H9 (cell line): ENCODE results near the gene AGMO. TPM values are rescaled to one million over a fixed set of nuclear protein-coding genes. Genes with fewer than 3 reads are reported as not detected.

Experiments
- DNase-seq: peaks from one replicate; pipeline ENCODE4 v3.0.0-alpha.2; 2017
- H2AFZ ChIP-seq: one replicate; pipeline ENCODE4 v1.6.1; 2013; ENCODE audit warnings: mild to moderate bottlenecking, low read length, control low read depth, moderate library complexity
- H2AK5ac ChIP-seq: 2 replicates; pipeline ENCODE4 v1.6.1; 2013; ENCODE audit warnings: low read length, control low read depth, mixed read lengths; ENCODE audit not compliant: insufficient read length
- H2BK120ac ChIP-seq: one replicate; pipeline ENCODE4 v1.6.1; 2013; ENCODE audit warnings: low read depth, mild to moderate bottlenecking, low read length, control low read depth, inconsistent platforms; ENCODE audit not compliant: poor library complexity, severe bottlenecking
- H2BK12ac ChIP-seq: 2 replicates; pipeline ENCODE4 v1.6.1; 2013; ENCODE audit warnings: low read length, control low read depth, mixed read lengths, low read depth; ENCODE audit not compliant: insufficient read length
- H2BK15ac ChIP-seq: 2 replicates; pipeline ENCODE4 v1.6.1; 2013; ENCODE audit warnings: low read depth, low read length, control low read depth
- H2BK20ac ChIP-seq: one replicate; pipeline ENCODE4 v1.6.1; 2013; ENCODE audit warnings: low read depth, mild to moderate bottlenecking, low read length, control low read depth, inconsistent platforms; ENCODE audit not compliant: poor library complexity, severe bottlenecking
- H2BK5ac ChIP-seq: 2 replicates; pipeline ENCODE4 v1.6.1; 2013; ENCODE audit warnings: low read length, control low read depth, mixed read lengths; ENCODE audit not compliant: insufficient read length
- H3K14ac ChIP-seq: 2 replicates; pipeline ENCODE4 v1.6.1; 2013; ENCODE audit warnings: low read length, control low read depth; ENCODE audit not compliant: insufficient read depth
- H3K18ac ChIP-seq: 2 replicates; pipeline ENCODE4 v1.6.1; 2013; ENCODE audit warnings: low read depth, mild to moderate bottlenecking, mixed read lengths, low read length, control low read depth; ENCODE audit not compliant: insufficient read length
- H3K23ac ChIP-seq: 2 replicates; pipeline ENCODE4 v1.6.1; 2013; ENCODE audit warnings: low read length, control low read depth, mixed read lengths, low read depth; ENCODE audit not compliant: insufficient read length
- H3K23me2 ChIP-seq: 2 replicates; pipeline ENCODE4 v1.6.1; 2013; ENCODE audit warnings: low read depth, mild to moderate bottlenecking, mixed read lengths, low read length, control low read depth; ENCODE audit not compliant: insufficient read length, poor library complexity, severe bottlenecking
- H3K27ac ChIP-seq: 2 replicates; pipeline ENCODE4 v1.5.1; 2013; ENCODE audit warnings: low read length, control low read depth, mixed read lengths, low read depth; ENCODE audit not compliant: insufficient read length
- H3K27me3 ChIP-seq: 2 replicates; pipeline ENCODE4 v1.6.1; 2013; ENCODE audit warnings: low read length, control low read depth, inconsistent platforms; ENCODE audit not compliant: insufficient read depth
- H3K4ac ChIP-seq: 2 replicates; pipeline ENCODE4 v1.6.1; 2013; ENCODE audit warnings: low read depth, mild to moderate bottlenecking, control low read depth, inconsistent platforms, low read length, moderate library complexity
- H3K4me1 ChIP-seq: 2 replicates; pipeline ENCODE4 v1.6.1; 2013; ENCODE audit warnings: low read length, control low read depth, inconsistent platforms; ENCODE audit not compliant: insufficient read depth
- H3K4me2 ChIP-seq: 2 replicates; pipeline ENCODE4 v1.6.1; 2013; ENCODE audit warnings: low read length, control low read depth, mixed read lengths; ENCODE audit not compliant: insufficient read length, insufficient read depth
- H3K56ac ChIP-seq: 2 replicates; pipeline ENCODE4 v1.6.1; 2013; ENCODE audit warnings: low read depth, mild to moderate bottlenecking, mixed read lengths, low read length, control low read depth; ENCODE audit not compliant: insufficient read length
- H3K79me1 ChIP-seq: 2 replicates; pipeline ENCODE4 v1.6.1; 2013; ENCODE audit warnings: low read depth, mild to moderate bottlenecking, moderate library complexity, low read length, control low read depth, inconsistent platforms; ENCODE audit not compliant: insufficient read depth, poor library complexity, severe bottlenecking
- H3K79me2 ChIP-seq: 2 replicates; pipeline ENCODE4 v1.6.1; 2013; ENCODE audit warnings: low read length, control low read depth, inconsistent platforms; ENCODE audit not compliant: insufficient read depth
- H3K9ac ChIP-seq: 2 replicates; pipeline ENCODE4 v1.6.1; 2013; ENCODE audit warnings: low read length, control low read depth, mixed read lengths; ENCODE audit not compliant: insufficient read length; ENCODE audit errors: extremely low read depth
- H3K9me3 ChIP-seq: one replicate; pipeline ENCODE4 v1.6.1; 2013; ENCODE audit warnings: low read depth, low read length, inconsistent platforms; ENCODE audit not compliant: control insufficient read depth
- H3T11ph ChIP-seq: one replicate; pipeline ENCODE4 v1.6.1; 2013; ENCODE audit warnings: mild to moderate bottlenecking, low read length, control low read depth, inconsistent platforms
- H4K20me1 ChIP-seq: one replicate; pipeline ENCODE4 v1.6.1; 2013; ENCODE audit not compliant: control insufficient read depth, insufficient read length, insufficient read depth
- H4K5ac ChIP-seq: 2 replicates; pipeline ENCODE4 v1.6.1; 2013; ENCODE audit warnings: low read depth, mild to moderate bottlenecking, mixed read lengths, low read length, control low read depth; ENCODE audit not compliant: insufficient read length
- H4K8ac ChIP-seq: replicated peaks from 2 replicates; pipeline ENCODE4 v1.6.1; 2013; ENCODE audit warnings: low read length, control low read depth, mixed read lengths, low read depth; ENCODE audit not compliant: insufficient read length
- H4K91ac ChIP-seq: 2 replicates; pipeline ENCODE4 v1.6.1; 2013; ENCODE audit warnings: low read depth, mild to moderate bottlenecking, moderate library complexity, mixed read lengths, low read length, control low read depth; ENCODE audit not compliant: insufficient read length
- H3K27ac Mint-ChIP-seq, 3 experiments: 2 replicates in 2 of 3; 3 replicates in 1 of 3; pipeline ENCODE4 v1.8.0; 2020 to 2021; ENCODE audit warnings: mixed read lengths in 3 of 3, mild to moderate bottlenecking in 1 of 3, moderate library complexity in 1 of 3
- H3K27me3 Mint-ChIP-seq: 2 replicates; pipeline ENCODE4 v1.8.0; 2021; ENCODE audit warnings: low read depth, mild to moderate bottlenecking, moderate library complexity, mixed read lengths
- H3K36me3 Mint-ChIP-seq, 3 experiments: 2 replicates in 2 of 3; 3 replicates in 1 of 3; pipeline ENCODE4 v1.8.0; 2020 to 2021; ENCODE audit warnings: low read depth in 3 of 3, mixed read lengths in 3 of 3; ENCODE audit not compliant: insufficient read depth in 1 of 3
- H3K4me1 Mint-ChIP-seq, 2 experiments: 2 replicates each; pipeline ENCODE4 v1.8.0; 2020; ENCODE audit warnings: mixed read lengths in 2 of 2
- H3K4me3 Mint-ChIP-seq, 2 experiments: 2 replicates in 1 of 2; 3 replicates in 1 of 2; pipeline ENCODE4 v1.8.0; 2020 to 2021; ENCODE audit warnings: mild to moderate bottlenecking in 2 of 2, mixed read lengths in 2 of 2, moderate library complexity in 1 of 2
- H3K9me3 Mint-ChIP-seq, 2 experiments: 2 replicates in 1 of 2; 3 replicates in 1 of 2; pipeline ENCODE4 v1.8.0; 2020; ENCODE audit warnings: mild to moderate bottlenecking in 2 of 2, mixed read lengths in 2 of 2, moderate library complexity in 1 of 2
- CTCF ChIP-seq: fragments of 200-600 bp; sonication (generic); conservative IDR thresholded peaks from 3 replicates; pipeline ENCODE4 v1.8.0; 2021; ENCODE audit warnings: antibody characterized with exemption, mild to moderate bottlenecking
- WGBS: extraction: QIAGEN DNeasy Blood & Tissue Kit; methylation state at CpG from one replicate; pipeline ENCODE4 v1.1.7; 2013; ENCODE audit warnings: missing lambda C conversion rate, low lambda C conversion rate, mixed read lengths; ENCODE audit not compliant: insufficient read length; ENCODE audit errors: extremely low coverage; 5-methylcytosine and 5-hydroxymethylcytosine counted together
- total RNA-seq: library from RNA; stranded (reverse); gene quantifications from 2 replicates; pipeline ENCODE4 v1.2.1, GENCODE V29; 2021

AGMO gene
- total RNA-seq, 1 experiment from 2014 or later: 0.70 TPM

GRCh38 chr7:15218261-15218660 lies 343.6 kb downstream of the AGMO start:
- Histone ChIP-seq H3K9me3 (no peaks in the 10 kb centered on the region), H3K4ac (no peak overlapping the region), H3T11ph (no peak overlapping the region), H3K79me2 (no peaks in the 10 kb centered on the region), H2BK120ac (no peak overlapping the region), H3K14ac (no peak overlapping the region), H3K9ac (no peak overlapping the region), H3K23me2 (no peaks in the 10 kb centered on the region), H3K18ac (no peak overlapping the region), H3K79me1 (no peaks in the 10 kb centered on the region), H2BK20ac (no peak overlapping the region), H3K4me1 (0 out of 2 replicates have a peak, but pooled peaks cover 3% of the 10 kb centered on the region), H2BK12ac (no peak overlapping the region), H2AK5ac (no peak overlapping the region), H2BK5ac (no peak overlapping the region), H3K27ac (no peak overlapping the region), H4K91ac (no peak overlapping the region), H3K56ac (no peak overlapping the region), H3K23ac (no peak overlapping the region), H4K8ac (no peak overlapping the region), H4K5ac (no peak overlapping the region), H2AFZ (no peak overlapping the region), H3K27me3 (no peaks in the 10 kb centered on the region), H4K20me1 (no peaks in the 10 kb centered on the region), H2BK15ac (no peak overlapping the region), H3K4me2 (no peak overlapping the region)
- H3K9me3 Mint-ChIP-seq: no peaks in the 10 kb centered on the region
- H3K27me3 Mint-ChIP-seq: no peaks in the 10 kb centered on the region
- no CpG with 5 or more reads among the region's 1 CpG for WGBS
- H3K36me3 Mint-ChIP-seq: no peaks in the 10 kb centered on the region
- 0 out of 4 replicates have a peak, but pooled peaks cover 0 to 5% of the 10 kb centered on the region in 2 experiments for H3K4me1 Mint-ChIP-seq
- no peak overlapping the region for H3K27ac Mint-ChIP-seq
- no peak overlapping the region for H3K4me3 Mint-ChIP-seq
- DNase-seq: no peak
- TF ChIP-seq CTCF: no peak
